Heart right ventricle (tissue), 16 donors: ENCODE data around the gene PLXNB2. TPM values are rescaled to one million over a fixed set of nuclear protein-coding genes. Genes with fewer than 3 reads are reported as not detected.

Source experiments
- ATAC-seq, 8 donors: fragments of 200-7000 bp; cut with Tn5 transposase; one replicate each; pipeline ENCODE4 v1.9.1; 2020; ENCODE audit warnings: mild to moderate bottlenecking in 8 of 8, moderate library complexity in 8 of 8, moderate number of reproducible peaks in 1 of 8
- DNase-seq, 2 donors: peaks; one replicate each; pipeline ENCODE4 v3.0.0-alpha.2; 2020
- H3K27ac ChIP-seq, 10 donors: fragments of 200-600 bp; sonication (generic) in 2 of 10; one replicate each; pipeline versions ENCODE4 v1.5.0 to v1.8.0; 2020 to 2022; ENCODE audit warnings: mild to moderate bottlenecking in 3 of 10
- H3K27me3 ChIP-seq, 7 donors: fragments of 200-600 bp; one replicate each; pipeline ENCODE4 v1.8.0; 2021 to 2022; ENCODE audit warnings: mild to moderate bottlenecking in 2 of 7
- H3K36me3 ChIP-seq, 9 donors: fragments of 200-600 bp; sonication (generic) in 1 of 9; one replicate each; pipeline versions ENCODE4 v1.5.0 to v1.8.0; 2020 to 2022; ENCODE audit warnings: mild to moderate bottlenecking in 2 of 9
- H3K4me1 ChIP-seq, 9 donors: fragments of 200-600 bp; sonication (generic) in 1 of 9; one replicate each; pipeline versions ENCODE4 v1.5.0 to v1.8.0; 2020 to 2022; ENCODE audit warnings: mild to moderate bottlenecking in 4 of 9
- H3K4me3 ChIP-seq, 10 donors: fragments of 200-600 bp; sonication (generic) in 2 of 10; one replicate each; pipeline versions ENCODE4 v1.5.0 to v1.8.0; 2020 to 2022; ENCODE audit warnings: mild to moderate bottlenecking in 7 of 10, moderate library complexity in 2 of 10
- H3K9me3 ChIP-seq, 11 donors: fragments of 200-600 bp in 10 of 11; sonication (generic) in 2 of 11; one replicate each; pipeline versions ENCODE4 v1.5.0 to v1.8.0; 2013 to 2022; ENCODE audit warnings: mild to moderate bottlenecking in 2 of 11, control low read depth in 1 of 11, moderate library complexity in 1 of 11
- CTCF ChIP-seq, 9 donors: fragments of 200-600 bp; sonication (generic) in 2 of 9; IDR thresholded peaks; one replicate each; pipeline versions ENCODE4 v1.5.0 to v1.8.0; 2021 to 2022; ENCODE audit warnings: antibody characterized with exemption in 9 of 9, mild to moderate bottlenecking in 5 of 9, moderate library complexity in 1 of 9
- WGBS, 2 donors: extraction: QIAGEN DNeasy Blood & Tissue Kit; methylation state at CpG; one replicate each; pipeline ENCODE4 v1.1.7; 2013; ENCODE audit warnings: inconsistent platforms in 1 of 2; 5-methylcytosine and 5-hydroxymethylcytosine counted together
- intact Hi-C, 10 donors: fragments of 100-400 bp; cut with DNase I; formaldehyde crosslinking; loops; one replicate each; pipeline versions ENCODE4 v1.11.1 to v1.14.2; 2022
- polyA plus RNA-seq, 2 donors: library from polyadenylated mRNA; stranded (reverse); fragments of 200-250 nt; gene quantifications; one replicate each; pipeline ENCODE4 v1.2.3, GENCODE V29; 2013
- total RNA-seq, 10 donors: library from RNA; stranded (reverse); fragmentation: NEBNext Ultra II Directional in 3 of 10; extraction: Animal tissue kit (Norgen Biotek cat#: 25700) in 3 of 10; gene quantifications; one replicate each; pipeline versions ENCODE4 v1.2.1 to v1.2.4, GENCODE V29; 2021 to 2023
- donor health status: Arrhythmogenic right ventricular cardiomyopathy.
- donor health status: ischemic (EF 13 %, LVEDD 7.1; RV severe dilation, severe dysfunction).
- donor health status: healthy with polysubstance abuse.
- donor health status: DM: no; HTN: yes; CAD: no.
- donor health status: DM: no; HTN: no; CAD: no.
- donor health status: ischemic (EF 25% LVEDD 6.9; RV normal size, moderate dysfunction).
- donor health status: ischemic (EF 25% LVEDD 5.7; RV mildly dilated, moderate dysfunction).
- donor health status: healthy.
- donor health status: DM: yes; HTN: yes; CAD: no.
- donor health status: Ischemic cardiomyopathy.
- donor health status: ischemic (EF 35%, LVEDD 5.7; RV mildly dilated, moderate dysfunction).
- donor health status: nonischemic (EF 11% LVEDD 7.7; RV severe dilation, severe dysfunction).
- donor health status: DM: yes; HTN: yes; CAD: no.
- donor health status: PGD.
- donor health status: ischemic (EF 29% LVEDD 5.4; RV normal size, mild dysfunction).
- donor health status: nonischemic (EF 23%, LVEDD 6.1; RV moderate dilation, normal function).

Gene PLXNB2
- total and polyA plus RNA-seq, 12 donors: 33.5 to 101 (median 57.8) TPM

GRCh38 chr22:50347157-50347556, 39.7 kb upstream of the PLXNB2 start:
- Histone ChIP-seq H3K4me1 (peaks cover 0 to 17% (median 8%) of the 10 kb centered on the region in 9 donors), H3K4me3 (no peak overlapping the region), H3K27ac (no peak overlapping the region), H3K9me3 (no peaks in the 10 kb centered on the region), H3K36me3 (peaks cover 0 to 14% (median 0%) of the 10 kb centered on the region in 9 donors), H3K27me3 (no peaks in the 10 kb centered on the region)
- DNase-seq (no peak), ATAC-seq (no peak)
- 65 to 75% methylated on average over 8 of the region's 8 CpGs for WGBS, 2 donors
- intact Hi-C loops: no loop called here
- TF ChIP-seq CTCF (IDR thresholded peaks at IDR 0.05): no peak

- DNase-seq: no peak
- H3K27ac ChIP-seq: no peak overlapping the region
- no peak for ATAC-seq
- 75 to 76% methylated on average over 8 of the region's 8 CpGs for WGBS, 2 donors
- no peak for TF ChIP-seq CTCF (IDR thresholded peaks at IDR 0.05)
- no peaks in the 10 kb centered on the region for H3K9me3 ChIP-seq
- intact Hi-C loops: no loop called here
- no peaks in the 10 kb centered on the region for H3K27me3 ChIP-seq
- peaks cover 0 to 21% (median 12%) of the 10 kb centered on the region in 9 donors for H3K4me1 ChIP-seq
- peaks cover 0 to 7% (median 0%) of the 10 kb centered on the region in 9 donors for H3K36me3 ChIP-seq
- H3K4me3 ChIP-seq: no peak overlapping the region
Measured at GRCh38 chr22:50346470-50346869, 39.0 kb upstream of the PLXNB2 start.

- Histone ChIP-seq H3K4me3 (peak overlapping the region; percentile 25 to 98 (median 78)), H3K27ac (peak overlapping the region in 9 of 10 donors; percentile 64 to 91 (median 79)), H3K36me3 (peaks cover 0 to 5% (median 0%) of the 10 kb centered on the region in 9 donors), H3K4me1 (peaks cover 0 to 21% (median 12%) of the 10 kb centered on the region in 9 donors), H3K9me3 (no peaks in the 10 kb centered on the region), H3K27me3 (no peaks in the 10 kb centered on the region)
- intact Hi-C loops: loop anchor here in 7 of 10 donors (2.0 to 5.0 kb wide), 5 partner anchors 71 to 103 kb away; partner anchors contain the start of genes MAPK11 (in 3 of the 7), HDAC10 (in 2 of the 7) and TUBGCP6 (in 2 of the 7)
- no peak for TF ChIP-seq CTCF (IDR thresholded peaks at IDR 0.05)
- ATAC-seq (no peak), DNase-seq (no peak)
- WGBS, 2 donors: 1 to 3% methylated on average over 4 to 9 of the region's 9 CpGs
Measured at GRCh38 chr22:50343541-50343935, 36.1 kb upstream of the PLXNB2 start.

GRCh38 chr22:50342651-50343540, 35.5 kb upstream of the PLXNB2 start, which contains the start of gene PPP6R2:
Gene PPP6R2, plus strand, starts transcription at chr22:50343327. Its CDS starts 50,582 bp downstream, at chr22:50393909.
- 0% methylated on average over 59 to 87 of the region's 87 CpGs for WGBS, 2 donors
- peaks cover 0 to 5% (median 0%) of the 10 kb centered on the region in 9 donors for H3K36me3 ChIP-seq
- H3K4me1 ChIP-seq: peaks cover 0 to 21% (median 12%) of the 10 kb centered on the region in 9 donors
- H3K27me3 ChIP-seq: no peaks in the 10 kb centered on the region
- peak within 1 kb of the TSS in 9 of 10 donors; percentile 64 to 91 (median 79) for H3K27ac ChIP-seq
- DNase-seq (peak; percentile 80 to 89), ATAC-seq (peak; percentile 89 to 98 (median 92))
- TF ChIP-seq CTCF (IDR thresholded peaks at IDR 0.05): peak in 2 of 9 donors; percentile 12 to 37
- H3K4me3 ChIP-seq: peak within 1 kb of the TSS; percentile 60 to 98 (median 78)
- intact Hi-C loops: loop anchor here in 7 of 10 donors (1.0 to 5.0 kb wide), 6 partner anchors 69 to 102 kb away; partner anchors contain the start of genes MAPK11 (in 3 of the 7), HDAC10 (in 2 of the 7) and TUBGCP6 (in 2 of the 7)
- H3K9me3 ChIP-seq: no peaks in the 10 kb centered on the region
